CD4-positive, alpha-beta T cell treated with Interleukin-4 for 1 hour (primary cell): ENCODE data around the gene CYFIP1.
A peak's percentile ranks its signal among the peaks of the same experiment; 100 is the strongest.
"Not testable (repeated sequence)": the region's sequence is repeated elsewhere in the genome, so short reads cannot be mapped to it uniquely, and the experiment has no call there.

Source experiments
- DNase-seq, 2 donors: peaks; one replicate each; pipeline ENCODE4 v3.0.0-alpha.2; 2020 to 2022

The CYFIP1 gene

DNA sequence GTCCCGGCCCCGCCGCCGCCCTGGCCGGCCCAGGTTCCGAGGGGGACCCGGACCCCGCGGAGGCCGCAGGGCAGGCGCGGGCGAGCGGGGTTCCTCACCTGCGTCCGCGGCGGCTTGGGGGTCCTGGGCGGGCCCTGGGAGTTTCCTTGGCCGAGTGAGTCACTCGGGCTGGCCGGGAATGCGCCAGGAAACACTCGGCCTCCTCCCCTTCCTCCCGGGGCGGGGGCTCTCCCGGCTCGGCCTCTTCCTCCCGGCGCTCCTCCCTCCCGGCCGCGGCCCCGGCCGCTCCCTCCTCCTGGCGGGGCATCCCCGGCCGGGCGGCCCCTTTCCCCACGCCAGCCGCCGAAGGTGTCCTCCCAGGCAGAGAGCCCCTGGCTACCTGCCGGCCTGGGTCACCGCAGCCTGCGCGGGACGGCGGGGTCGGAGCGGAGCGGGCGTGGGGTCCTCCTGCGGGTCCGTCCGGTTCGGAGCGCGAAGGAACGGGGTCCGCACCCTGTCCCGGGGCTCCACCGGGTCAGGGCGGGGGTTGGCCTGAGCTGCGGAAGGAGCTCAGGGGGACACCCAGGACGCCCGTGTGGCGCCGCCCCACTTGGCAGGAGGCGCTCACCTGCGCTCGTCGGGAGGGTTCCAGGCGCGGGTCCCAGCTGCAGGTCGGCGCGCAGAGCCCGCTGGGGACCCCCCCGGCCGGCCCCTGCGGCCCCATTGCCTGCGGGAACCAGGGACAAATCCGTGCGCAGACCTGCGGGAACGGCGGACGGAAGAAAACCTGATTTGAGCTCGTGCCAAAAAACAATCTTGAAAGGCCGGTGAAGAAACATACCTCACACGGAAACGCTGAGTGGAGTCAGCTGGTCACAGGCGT, at the start of gene CYFIP1:
Gene CYFIP1 (minus strand): TSS at position 180 of the 862 bp plus-strand sequence. CDS start 33,083 bp downstream, outside the sequence.
- peak in 1 of 2 donors; percentile 26 for DNase-seq

DNA sequence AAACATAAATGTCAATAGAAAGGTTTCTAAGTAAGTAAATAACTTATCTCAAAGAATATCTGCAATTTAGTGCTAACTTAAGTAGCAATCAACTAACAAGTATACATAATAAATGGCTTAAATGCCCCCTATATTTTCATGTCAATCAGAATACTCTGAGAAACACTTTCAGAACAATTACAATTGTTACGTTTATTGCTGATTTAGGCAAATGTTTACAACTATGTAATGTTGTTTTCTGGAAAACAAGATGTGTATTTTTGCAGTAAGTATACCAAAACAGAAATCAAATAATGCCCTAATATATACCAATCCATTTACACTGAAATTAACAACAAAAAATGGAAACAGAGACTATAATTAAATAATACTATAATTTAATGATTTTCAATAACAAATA, 46.0 kb upstream of the CYFIP1 start:
- no peak for DNase-seq

DNA sequence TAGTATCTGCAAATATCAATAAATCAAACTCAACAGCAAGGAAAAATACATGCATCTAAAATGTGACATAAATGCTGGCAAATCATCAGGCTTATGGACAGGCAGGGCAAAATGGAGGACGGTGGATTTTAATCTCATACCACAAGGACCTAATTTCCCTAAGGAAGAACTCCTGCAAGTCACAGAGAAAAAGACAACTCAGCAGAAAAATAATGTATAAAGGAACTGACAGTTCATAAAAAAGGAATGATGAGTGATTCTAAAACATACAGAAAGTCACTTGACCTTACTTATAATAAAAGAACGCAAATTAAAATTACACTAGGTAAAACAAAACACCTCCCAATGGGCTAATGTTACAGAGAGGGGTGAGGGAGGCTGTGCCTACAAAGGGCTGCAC, 42.0 kb upstream of the CYFIP1 start:
- DNase-seq, result no peak

DNA sequence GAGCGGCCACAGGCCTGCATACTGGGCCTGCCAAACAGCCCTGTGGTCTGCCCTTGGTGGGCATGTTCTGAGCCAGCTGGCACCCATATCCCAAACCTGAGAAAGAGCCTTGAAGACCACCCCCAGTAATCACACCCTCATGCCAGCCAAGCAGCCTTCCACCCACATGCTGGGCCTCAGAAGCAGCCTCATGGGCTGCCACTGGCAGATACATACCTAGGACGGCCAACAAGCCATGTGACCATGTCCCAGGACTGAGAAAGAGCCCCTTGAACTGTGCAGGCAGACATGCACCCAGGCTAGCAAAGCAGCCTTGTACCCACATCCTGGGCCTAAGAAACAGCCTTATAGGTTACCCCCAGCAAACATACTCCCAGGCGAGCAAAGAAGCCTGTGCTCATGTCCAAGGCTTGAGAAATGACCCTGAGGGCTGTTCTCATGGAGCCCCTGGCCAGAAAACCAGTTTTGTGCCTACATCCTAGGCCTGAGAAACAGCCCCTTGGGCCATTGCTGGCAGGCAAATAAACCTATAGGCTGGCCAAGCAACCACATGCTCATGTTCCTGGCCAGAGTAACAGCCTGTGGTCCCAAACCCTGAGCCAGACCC, 34.3 kb upstream of the CYFIP1 start:
- DNase-seq, result no peak

DNA sequence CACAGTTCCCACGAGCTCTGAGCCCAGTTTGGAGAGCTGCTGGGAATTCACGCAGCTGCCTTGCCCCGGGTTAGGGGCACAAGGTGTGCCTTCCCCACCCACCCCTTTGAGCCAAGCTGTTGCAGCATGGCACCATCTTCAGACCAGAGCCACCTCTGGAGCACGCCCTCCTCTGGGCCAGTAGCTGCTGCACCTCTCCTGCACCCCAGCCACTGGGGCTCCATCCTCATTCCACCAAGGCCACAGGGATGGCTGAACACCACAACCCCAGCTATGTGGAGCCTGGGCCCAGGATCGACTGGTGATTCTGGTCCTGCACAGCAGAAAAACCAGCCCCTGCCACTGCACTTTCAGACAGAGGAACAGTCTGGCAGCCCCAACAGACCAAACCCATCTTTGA, 33.5 kb upstream of the CYFIP1 start:
- no peak for DNase-seq

DNA sequence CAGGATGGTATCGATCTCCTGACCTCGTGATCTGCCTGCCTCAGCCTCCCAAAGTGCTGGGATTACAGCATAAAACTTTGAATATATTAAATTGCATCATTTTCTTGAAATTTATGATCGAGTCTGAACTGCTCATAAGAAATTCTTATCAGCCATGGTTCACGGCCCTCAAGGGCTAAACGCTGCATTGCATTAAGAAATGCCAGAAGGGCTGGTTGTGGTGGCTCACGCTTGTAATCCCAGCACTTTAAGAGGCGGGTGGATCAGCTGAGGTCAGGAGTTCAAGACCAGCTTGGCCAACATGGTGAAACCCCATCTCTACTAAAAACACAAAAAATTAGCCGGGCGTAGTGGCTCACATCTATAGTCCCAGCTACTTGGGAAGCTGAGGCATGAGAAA, 32.4 kb upstream of the CYFIP1 start:
- not testable (repeated sequence) for DNase-seq

DNA sequence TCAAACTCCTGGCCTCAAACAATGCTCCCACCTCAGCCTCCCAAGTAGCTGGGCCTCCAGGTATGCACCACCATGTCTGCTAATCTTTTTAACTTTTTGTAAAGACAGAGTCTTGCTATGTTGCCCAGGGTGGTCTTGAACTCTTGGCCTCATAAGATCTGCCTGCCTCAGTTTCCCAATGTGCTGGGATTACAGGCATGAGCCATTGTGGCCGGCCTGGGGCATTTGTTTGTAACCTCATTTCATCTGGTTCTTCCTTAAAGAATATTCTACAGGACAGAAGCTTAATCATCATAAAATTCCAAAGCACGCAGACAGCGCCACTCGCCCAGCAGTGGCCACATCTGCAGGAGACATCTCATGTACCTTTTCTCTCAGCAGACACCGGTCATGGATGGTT, 23.6 kb upstream of the CYFIP1 start:
- no peak for DNase-seq

DNA sequence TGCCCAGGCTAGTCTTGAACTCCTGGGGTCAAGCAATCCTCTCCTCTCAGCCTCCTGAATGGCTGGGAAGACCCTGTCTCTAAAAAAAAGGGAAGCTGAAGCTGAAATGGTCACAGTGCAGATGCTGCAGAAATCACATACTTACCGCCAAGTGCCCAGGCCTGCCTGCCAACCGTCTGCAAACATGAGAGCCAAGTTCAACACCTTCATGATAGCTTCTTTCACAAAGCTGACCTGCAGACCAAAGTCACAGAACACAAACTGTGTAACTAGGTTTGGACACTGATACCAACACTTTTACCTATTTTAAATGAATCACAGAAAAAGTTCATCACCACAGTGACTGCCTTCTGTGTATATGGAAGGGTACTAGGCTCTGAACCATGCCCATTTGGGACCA, 22.8 kb upstream of the CYFIP1 start:
- no peak for DNase-seq

DNA sequence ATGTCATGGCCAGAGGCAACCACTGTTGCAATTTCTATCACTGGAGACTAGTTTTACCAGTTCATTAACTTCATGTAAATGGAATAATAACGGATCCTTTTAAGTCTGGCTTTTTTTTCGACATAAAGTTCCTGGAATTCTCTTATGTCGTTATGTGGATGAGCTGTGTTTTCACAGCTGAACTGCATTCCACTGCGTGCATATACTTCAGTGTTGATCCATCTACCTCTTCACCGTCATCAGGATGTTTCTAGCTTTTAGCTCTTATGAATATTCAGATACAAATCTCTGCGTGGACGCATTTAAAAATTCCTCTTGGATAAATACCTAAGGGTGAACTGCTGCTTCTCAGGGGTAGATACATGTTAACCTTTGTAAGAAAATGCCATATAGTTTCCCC, 15.6 kb upstream of the CYFIP1 start:
- DNase-seq, result no peak

DNA sequence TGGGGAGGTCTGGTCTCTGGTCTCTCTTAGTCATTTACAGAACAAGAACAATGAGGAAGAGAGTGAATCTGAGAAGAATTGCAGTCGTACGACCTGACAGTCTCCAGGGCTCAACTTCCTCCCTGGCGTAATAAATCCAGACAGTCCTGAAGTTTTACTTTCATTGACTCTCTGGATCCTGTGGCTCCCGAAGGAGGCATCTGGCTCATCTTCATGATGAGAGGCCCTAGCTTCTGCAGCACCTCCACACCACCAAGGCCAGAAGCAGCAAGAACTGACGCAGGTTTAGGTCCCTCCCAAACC, 11.8 kb upstream of the CYFIP1 start:
- no peak for DNase-seq

DNA sequence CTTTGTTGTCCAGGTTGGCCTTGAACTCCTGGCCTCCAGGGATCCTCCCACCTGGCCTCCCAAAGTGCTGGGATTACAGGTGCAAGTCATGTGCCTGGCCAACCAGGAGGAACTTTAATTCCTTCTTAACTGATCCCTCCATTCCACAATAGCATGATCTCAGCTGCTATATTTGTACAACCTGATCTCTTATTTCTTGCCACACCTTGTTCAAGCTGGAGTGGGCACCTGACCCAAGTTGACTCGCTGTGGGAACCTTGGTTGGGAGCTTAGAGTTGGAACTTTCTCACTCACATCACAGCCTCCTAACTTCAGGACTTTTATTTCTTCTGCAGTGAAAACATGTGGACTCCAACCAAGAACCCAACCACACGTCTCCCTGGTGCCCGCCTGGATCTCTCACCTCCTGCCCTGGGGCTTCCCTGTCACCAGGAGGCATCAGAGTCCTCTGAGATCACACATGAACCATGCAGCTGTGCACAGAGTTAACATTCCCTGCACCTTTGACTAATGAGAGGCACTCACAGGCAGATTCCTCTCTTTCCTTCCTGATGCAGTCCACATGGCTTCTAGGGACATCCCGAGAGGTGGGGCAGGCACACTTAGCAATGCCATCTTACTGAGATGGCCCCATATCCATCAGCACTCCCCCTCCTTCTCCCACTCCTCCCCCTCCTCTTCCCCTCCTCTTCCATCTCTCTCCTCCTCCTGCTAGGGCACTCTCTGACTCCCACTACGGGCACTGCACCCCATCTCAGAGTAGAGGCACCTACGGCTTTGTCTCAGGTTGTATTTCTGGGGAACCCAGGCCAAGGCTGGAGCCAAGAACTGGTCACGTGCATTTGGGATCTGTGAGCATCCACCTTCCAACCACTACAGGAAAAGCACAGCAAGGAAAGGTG, 9.7 kb upstream of the CYFIP1 start:
- DNase-seq, result no peak

DNA sequence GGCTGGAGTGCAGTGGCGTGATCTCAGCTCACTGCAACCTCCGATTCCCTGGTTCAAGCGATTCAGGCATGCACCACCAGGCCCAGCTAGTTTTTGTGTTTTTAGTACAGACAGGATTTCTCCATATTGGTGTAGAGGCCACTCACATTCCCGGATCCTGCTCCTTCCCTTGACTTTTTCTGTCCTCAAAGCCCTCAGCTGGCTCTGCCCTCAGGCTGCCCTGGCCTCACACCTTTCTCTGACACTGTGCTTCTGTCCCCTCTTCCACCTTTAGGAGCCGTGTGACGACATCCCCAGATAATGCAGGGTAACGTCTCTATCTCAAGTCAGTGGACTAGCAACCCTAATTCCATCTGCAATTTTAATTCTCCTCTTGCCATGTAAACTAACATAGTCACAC, 8.6 kb upstream of the CYFIP1 start:
- DNase-seq, result no peak

DNA sequence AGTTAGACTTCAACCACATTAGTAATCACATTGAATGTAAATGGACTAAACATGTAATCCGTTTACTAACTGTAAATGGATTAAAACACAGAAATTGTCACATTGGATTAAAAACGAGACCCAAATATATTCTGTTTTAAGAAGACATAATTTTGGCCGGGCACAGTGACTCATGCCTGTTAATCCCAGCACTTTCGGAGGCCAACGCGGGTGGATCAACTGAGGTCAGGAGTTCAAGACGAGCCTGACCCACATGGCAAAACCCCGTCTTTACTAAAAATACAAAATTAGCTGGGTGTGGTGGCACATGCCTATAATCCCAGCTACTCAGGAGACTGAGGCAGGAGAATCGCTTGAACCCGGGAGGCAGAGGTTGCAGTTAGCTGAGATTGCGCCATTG, 1.8 kb upstream of the CYFIP1 start:
- not testable (repeated sequence) for DNase-seq

DNA sequence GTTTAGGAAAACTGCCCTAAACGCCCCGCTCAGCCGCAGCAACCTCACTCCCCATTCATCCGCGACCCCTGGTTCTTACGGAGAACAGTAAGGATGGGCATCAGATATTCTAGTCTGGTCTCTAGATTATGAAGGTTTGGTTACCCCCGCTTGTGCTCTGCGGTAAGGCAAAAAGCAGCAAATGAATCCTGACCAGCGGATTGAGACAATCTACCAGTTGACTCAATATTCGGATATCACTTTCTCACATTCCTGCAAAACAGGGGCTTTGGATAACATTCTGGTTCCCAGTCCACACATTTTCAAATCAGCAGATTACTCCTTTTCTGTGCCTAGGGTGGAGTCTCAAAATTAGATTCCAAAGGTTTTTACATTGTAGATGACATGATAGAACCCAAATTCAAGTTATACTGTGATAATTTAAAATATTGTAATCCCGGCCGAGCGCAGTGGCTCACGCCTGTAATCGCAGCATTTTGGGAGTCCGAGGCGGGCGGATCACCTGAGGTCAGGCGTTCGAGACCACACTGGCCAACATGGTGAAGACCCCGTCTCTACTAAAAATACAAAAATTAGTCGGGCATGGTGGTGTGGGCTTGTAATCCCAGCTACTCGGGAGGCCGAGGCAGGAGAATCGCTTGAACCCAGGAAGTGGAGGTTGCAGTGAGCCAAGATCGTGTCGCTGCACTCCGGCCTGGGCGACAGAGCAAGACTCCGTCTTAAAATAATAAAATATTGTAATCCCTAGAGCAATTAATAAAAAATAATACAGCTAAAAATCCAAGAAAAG, 1.1 kb upstream of the CYFIP1 start:
- DNase-seq, result no peak

DNA sequence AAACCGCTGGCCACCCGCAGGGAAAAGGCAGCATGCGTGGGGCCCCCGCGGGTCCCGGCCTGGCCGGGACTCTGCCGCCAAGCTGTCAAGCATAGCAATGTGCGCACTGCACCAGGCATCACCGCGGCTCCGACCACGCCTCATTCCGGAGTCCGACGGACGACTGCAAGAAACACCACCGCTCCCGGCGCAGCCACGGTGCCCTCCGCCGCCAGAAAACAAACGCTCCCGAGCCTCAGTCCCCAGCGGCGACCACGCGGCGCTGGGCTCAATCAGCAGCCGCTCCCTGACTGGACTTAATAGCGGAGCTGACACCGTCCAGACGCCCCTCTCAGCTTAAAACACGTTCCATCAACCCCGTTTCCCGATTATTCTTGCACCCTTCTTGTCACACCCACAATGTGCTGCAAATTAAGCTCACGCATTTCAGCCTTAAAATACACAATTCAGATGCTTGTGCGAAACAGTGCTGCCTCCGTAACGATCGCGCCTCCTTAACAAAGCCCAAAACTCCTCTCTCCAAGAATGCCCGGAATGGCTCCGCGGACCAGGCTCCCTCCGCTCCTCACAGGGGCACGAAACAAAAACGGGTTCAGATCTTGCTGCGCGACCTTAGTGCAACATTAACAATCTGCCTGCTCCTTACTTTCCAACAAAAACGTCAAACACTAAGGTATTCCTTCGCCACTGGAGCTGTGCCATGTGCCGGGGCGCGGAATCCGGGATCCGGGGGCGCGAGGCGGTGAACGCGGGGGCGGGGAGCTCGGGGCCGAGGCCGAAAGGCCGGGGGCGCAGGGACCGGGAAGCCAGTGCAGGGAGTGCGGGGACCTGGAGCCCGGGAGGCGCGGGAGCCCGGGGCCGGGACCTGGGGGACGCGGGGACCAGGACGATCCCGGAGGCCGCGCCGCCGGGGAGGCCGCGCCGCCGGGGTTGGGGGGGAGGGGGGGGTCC, 655 bp downstream of the CYFIP1 start:
- no peak for DNase-seq

DNA sequence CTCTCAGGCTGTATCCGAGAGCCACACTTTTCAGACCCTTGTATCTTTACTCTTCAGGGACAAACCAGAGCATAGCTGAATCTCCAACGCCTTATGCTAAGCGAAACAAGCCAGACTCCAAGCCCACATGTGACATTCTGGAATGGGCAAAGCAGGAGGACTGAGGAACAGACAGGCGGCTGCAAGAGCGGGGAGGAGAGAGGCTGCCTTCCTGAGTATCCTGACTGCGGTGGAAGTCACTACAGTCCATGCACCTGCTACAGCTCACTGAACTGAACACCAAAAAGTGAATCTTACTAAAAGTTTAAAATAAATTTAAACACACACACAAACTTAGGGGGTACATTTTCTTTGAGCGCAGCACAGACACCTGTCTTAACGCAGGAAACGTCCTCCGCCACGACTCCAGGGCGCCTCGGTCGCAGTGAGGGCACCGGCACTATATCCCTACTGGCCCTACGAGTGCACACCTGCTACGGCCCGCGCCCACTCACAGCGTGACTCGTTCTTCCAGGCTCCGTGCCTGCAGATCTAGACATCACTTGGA, 1.4 kb downstream of the CYFIP1 start:
- DNase-seq, result no peak

DNA sequence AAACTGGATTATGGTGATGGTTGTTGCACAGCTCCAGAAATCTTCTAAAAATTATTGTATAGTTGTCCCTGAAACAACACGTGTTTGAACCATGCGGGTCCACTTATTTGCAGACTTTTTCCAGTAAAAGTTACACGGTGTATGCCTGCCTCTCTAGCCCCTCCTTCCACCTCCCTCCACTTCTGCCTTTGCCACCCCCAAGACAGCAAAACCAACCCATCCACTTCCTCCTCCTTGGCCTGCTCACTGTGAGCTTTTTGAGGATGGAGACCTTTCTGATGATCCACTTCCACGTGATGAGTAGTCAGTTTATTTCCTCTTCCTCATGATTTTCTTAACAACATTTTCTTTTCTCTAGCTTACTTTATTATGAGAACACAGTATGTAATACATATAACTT, 5.4 kb downstream of the CYFIP1 start:
- DNase-seq, result peak; percentile 5 to 43

DNA sequence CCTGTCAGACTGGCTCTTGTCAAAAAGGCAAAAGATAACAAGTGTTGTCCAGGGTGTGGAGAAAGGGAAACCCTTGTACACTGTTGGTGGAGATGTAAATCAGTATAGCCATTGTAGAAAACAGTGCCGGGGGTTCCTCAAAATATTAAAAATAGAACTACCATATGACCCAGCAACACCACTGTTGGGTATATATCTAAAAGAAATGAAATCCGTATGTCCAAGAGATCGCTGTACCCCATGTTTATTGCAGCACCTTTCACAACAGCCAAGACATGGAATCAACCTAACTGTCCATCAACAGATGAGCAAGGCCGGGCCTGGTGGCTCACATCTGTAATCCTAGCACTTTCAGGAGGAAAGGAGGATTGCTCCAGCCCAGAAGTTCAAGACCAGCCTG, 6.2 kb downstream of the CYFIP1 start:
- DNase-seq, result no peak

DNA sequence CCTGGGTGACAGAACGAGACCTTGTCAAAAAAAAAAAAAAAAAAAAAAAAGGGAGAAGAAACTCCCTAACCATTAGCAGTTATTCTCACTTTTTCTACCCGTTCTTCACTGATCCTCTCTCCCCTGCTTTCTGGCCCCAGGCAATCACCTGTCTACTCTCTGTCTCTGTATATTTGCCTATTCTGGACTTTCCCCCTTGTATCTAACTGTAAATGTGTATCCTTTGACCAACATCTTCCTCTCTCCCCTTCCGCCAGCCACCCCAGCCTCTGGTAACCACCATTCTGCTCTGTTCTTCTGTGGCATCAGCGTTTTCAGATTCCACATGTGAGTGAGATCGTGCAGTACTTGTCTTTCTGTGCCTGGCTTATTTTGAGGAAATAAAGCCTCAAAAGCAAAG, 6.9 kb downstream of the CYFIP1 start:
- no peak for DNase-seq

DNA sequence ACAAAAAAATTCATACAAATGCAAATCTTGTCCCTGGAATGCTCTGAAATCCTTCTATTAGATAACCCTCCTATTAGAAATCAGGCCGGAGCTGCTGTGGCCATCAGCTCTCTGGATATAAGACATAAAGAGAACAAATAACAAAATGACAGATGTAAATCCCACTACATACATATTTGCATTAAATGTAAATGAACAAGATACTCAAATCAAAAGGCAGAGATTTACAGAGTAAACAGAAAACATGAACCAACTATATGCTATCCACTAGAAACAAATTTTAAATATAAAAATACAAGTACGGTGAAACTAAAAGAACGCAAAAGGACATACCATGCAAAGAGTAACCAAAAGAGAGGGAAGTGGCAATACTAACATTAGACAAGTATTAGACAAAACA, 10.7 kb downstream of the CYFIP1 start:
- DNase-seq, result no peak

DNA sequence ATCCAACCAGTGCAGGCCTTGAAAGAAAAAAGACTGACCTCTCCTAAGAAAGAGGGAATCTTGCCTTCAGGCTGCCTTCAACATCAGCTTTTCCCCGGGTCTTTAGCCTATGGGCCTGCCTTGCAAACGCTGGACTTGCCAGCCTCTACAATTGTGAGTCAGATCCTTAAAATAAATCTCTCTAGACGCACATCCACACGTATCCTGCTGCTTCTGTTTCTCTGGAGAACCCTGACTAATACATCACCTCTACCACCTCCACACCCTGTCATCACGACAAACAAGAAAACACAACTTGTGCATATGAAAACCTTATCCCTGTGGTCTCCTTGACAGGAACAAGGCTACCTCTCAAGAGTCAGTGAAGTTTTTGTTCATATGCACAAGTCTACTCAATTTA, 11.8 kb downstream of the CYFIP1 start:
- no peak for DNase-seq
